ENCODE measurements around the gene ZNF276.

DNA sequence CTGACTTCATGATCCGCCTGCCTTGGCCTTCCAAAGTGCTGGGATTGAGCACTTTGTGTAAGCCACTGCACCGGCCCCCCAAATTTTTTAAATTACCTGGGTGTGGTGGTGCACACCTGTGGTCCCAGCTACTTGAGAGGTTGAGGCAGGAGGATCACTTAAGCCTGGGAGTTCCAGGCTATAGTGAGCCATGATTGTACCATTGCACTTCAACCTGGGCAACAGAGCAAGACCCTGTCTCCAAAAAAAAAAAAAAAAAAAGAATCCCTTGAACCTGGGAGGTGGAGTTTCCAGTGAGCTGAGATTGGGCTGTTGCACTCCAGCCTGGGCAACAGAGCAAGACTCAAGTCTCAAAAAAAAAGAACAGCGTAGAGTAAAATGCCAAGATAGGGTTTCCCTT lies 15.2 kb downstream of the ZNF276 start:
- TF ChIP-seq CTCF (IDR thresholded peaks at IDR 0.05; ENCODE audit: low read length) (no peak), EZH2 (IDR thresholded peaks at IDR 0.05; ENCODE audit: borderline replicate concordance, low read length) (no peak)

All from OCI-LY1 (cell line).